K562 (cell line): ENCODE results near the gene TMEM205. TPM values are rescaled to one million over a fixed set of nuclear protein-coding genes. Genes with fewer than 3 reads are reported as not detected.

Experiments used
- ETS2 ChIP-seq: IDR thresholded peaks from 2 replicates; pipeline ENCODE4 v1.6.1; 2016; ENCODE audit warnings: borderline replicate concordance, missing genetic modification characterization, mild to moderate bottlenecking, moderate library complexity, missing compliant biosample characterization; ENCODE audit not compliant: poor library complexity, severe bottlenecking
- JUN ChIP-seq, 2 experiments: sonication (generic) in 1 of 2; formaldehyde crosslinking in 1 of 2; IDR thresholded peaks; 2 replicates each; pipeline versions ENCODE4 v1.6.1 to v1.8.0; 2012 to 2022; ENCODE audit warnings: borderline replicate concordance in 2 of 2, mild to moderate bottlenecking in 2 of 2, improper control_type of control experiment in 1 of 2, low read depth in 1 of 2, low read length in 1 of 2, missing genetic modification reagents in 1 of 2
- KDM5B ChIP-seq: fragments of 200-600 bp; sonication (generic); IDR thresholded peaks from 2 replicates; pipeline ENCODE4 v1.6.1; 2012; ENCODE audit warnings: low read depth, mild to moderate bottlenecking, moderate library complexity, low read length, control low read depth, inconsistent platforms; ENCODE audit not compliant: insufficient replicate concordance
- MYC ChIP-seq, 2 experiments: fragments of 250-450 bp in 1 of 2; sonication (Bioruptor Pico) in 1 of 2; IDR thresholded peaks; 2 replicates each; pipeline versions ENCODE4 v1.5.1 to v1.6.1; 2012 to 2021; ENCODE audit warnings: low read depth in 2 of 2, borderline replicate concordance in 1 of 2, improper control_type of control experiment in 1 of 2, low read length in 1 of 2, mild to moderate bottlenecking in 1 of 2, moderate library complexity in 1 of 2
- MYNN ChIP-seq, 2 experiments: sonication (generic); formaldehyde crosslinking in 1 of 2; IDR thresholded peaks; 2 replicates each; pipeline versions ENCODE4 v1.5.0 to v1.6.1; 2016 to 2020; ENCODE audit warnings: antibody characterized with exemption in 1 of 2, missing genetic modification reagents in 1 of 2
- NFIC ChIP-seq: fragments of 450-650 bp; IDR thresholded peaks from 2 replicates; pipeline ENCODE4 v1.6.1; 2017; ENCODE audit warnings: mild to moderate bottlenecking, inconsistent platforms
- RB1 ChIP-seq: fragments of 450-650 bp; IDR thresholded peaks from 2 replicates; pipeline ENCODE4 v1.6.1; 2017; ENCODE audit warnings: low read depth, mild to moderate bottlenecking
- RBFOX2 ChIP-seq: fragments of 200-400 bp; formaldehyde crosslinking; IDR thresholded peaks from 2 replicates; pipeline ENCODE4 v1.6.1; 2017; ENCODE audit warnings: low read depth, mild to moderate bottlenecking, low read length, moderate library complexity
- SMAD3 ChIP-seq: fragments of 450-650 bp; formaldehyde crosslinking; conservative IDR thresholded peaks from 2 replicates; pipeline ENCODE4 v1.4.0; 2020; ENCODE audit warnings: mild to moderate bottlenecking
- TBP ChIP-seq: optimal IDR thresholded peaks from 2 replicates; pipeline ENCODE3; 2011; ENCODE audit warnings: low read depth, low read length, improper control_type of control experiment
- TEAD4 ChIP-seq, 2 experiments: sonication (generic) in 1 of 2; formaldehyde crosslinking in 1 of 2; IDR thresholded peaks; 2 replicates each; pipeline versions ENCODE4 v1.6.1 to v1.8.0; 2012 to 2022; ENCODE audit warnings: borderline replicate concordance in 1 of 2, inconsistent platforms in 1 of 2, low read length in 1 of 2, mild to moderate bottlenecking in 1 of 2, missing genetic modification reagents in 1 of 2
- YY1 ChIP-seq, 3 experiments: IDR thresholded peaks; 2 replicates each; pipeline ENCODE4 v1.6.1; 2011; ENCODE audit warnings: low read length in 2 of 3, mild to moderate bottlenecking in 2 of 3, moderate library complexity in 2 of 3, borderline replicate concordance in 1 of 3, control low read depth in 1 of 3, low read depth in 1 of 3; ENCODE audit not compliant: insufficient read depth in 3 of 3, insufficient replicate concordance in 2 of 3, control insufficient read depth in 1 of 3, insufficient read length in 1 of 3; ENCODE audit errors: extremely low read depth in 1 of 3
- ZC3H11A ChIP-seq: IDR thresholded peaks from 2 replicates; pipeline ENCODE4 v1.6.1; 2012; ENCODE audit warnings: low read depth, low read length, improper control_type of control experiment
- ZNF12 ChIP-seq: sonication (generic); formaldehyde crosslinking; IDR thresholded peaks from 2 replicates; pipeline ENCODE4 v1.4.0; 2020; ENCODE audit warnings: mild to moderate bottlenecking, missing genetic modification reagents
- ZNF232 ChIP-seq: sonication (generic); formaldehyde crosslinking; IDR thresholded peaks from 2 replicates; pipeline ENCODE4 v1.8.0; 2022; ENCODE audit warnings: mild to moderate bottlenecking, missing genetic modification reagents
- polyA plus RNA-seq, 8 experiments: library from polyadenylated mRNA; depleted of rRNA in 4 of 8; stranded (reverse) in 5 of 8; unstranded in 3 of 8; fragments of >200 nt; fragmentation: Nextera tagmentation in 2 of 8; fragmentation: Illumina TruSeq in 1 of 8; extraction: Ambion mirVana in 2 of 8; extraction: Trizol in 1 of 8; gene quantifications; 2 replicates each; pipeline versions ENCODE4 v1.2.1 to v1.2.3, GENCODE V29; 2011 to 2014; ENCODE audit warnings: inconsistent platforms in 1 of 8, missing spikeins in 1 of 8
- total RNA-seq, 7 experiments: library from RNA; depleted of rRNA in 6 of 7; stranded (reverse); fragments of >200 nt in 6 of 7; fragmentation: Illumina TruSeq in 2 of 7; extraction: Trizol in 2 of 7; gene quantifications; 2 replicates each; pipeline versions ENCODE4 v1.2.1 to v1.2.3, GENCODE V29; 2011 to 2021; ENCODE audit warnings: low replicate concordance in 1 of 7
- TF ChIP-seq, protein P1 (sequence below), 2 experiments: IDR thresholded peaks; 2 replicates each; pipeline ENCODE4 v1.6.1; 2011; ENCODE audit warnings: borderline replicate concordance in 1 of 2, control low read depth in 1 of 2, low read depth in 1 of 2, low read length in 1 of 2, mild to moderate bottlenecking in 1 of 2, mixed read lengths in 1 of 2, moderate library complexity in 1 of 2; ENCODE audit not compliant: insufficient read depth in 1 of 2, insufficient read length in 1 of 2, poor library complexity in 1 of 2, severe bottlenecking in 1 of 2; ENCODE audit errors: extremely low read depth in 1 of 2
- TF ChIP-seq, protein P2 (sequence below): fragments of 450-650 bp; formaldehyde crosslinking; IDR thresholded peaks from 2 replicates; pipeline ENCODE4 v1.4.0; 2020; ENCODE audit warnings: mild to moderate bottlenecking, moderate library complexity
- TF ChIP-seq, protein P3 (sequence below): sonication (generic); formaldehyde crosslinking; IDR thresholded peaks from 2 replicates; pipeline ENCODE4 v1.9.0; 2022; ENCODE audit warnings: mild to moderate bottlenecking, missing genetic modification reagents

TMEM205 gene
- total and polyA plus RNA-seq, 9 of the 15 experiments (the other 6 are each of a cell fraction or from before 2014, with no cell fraction given), result 21.3 to 81.5 (median 44.1) TPM

DNA sequence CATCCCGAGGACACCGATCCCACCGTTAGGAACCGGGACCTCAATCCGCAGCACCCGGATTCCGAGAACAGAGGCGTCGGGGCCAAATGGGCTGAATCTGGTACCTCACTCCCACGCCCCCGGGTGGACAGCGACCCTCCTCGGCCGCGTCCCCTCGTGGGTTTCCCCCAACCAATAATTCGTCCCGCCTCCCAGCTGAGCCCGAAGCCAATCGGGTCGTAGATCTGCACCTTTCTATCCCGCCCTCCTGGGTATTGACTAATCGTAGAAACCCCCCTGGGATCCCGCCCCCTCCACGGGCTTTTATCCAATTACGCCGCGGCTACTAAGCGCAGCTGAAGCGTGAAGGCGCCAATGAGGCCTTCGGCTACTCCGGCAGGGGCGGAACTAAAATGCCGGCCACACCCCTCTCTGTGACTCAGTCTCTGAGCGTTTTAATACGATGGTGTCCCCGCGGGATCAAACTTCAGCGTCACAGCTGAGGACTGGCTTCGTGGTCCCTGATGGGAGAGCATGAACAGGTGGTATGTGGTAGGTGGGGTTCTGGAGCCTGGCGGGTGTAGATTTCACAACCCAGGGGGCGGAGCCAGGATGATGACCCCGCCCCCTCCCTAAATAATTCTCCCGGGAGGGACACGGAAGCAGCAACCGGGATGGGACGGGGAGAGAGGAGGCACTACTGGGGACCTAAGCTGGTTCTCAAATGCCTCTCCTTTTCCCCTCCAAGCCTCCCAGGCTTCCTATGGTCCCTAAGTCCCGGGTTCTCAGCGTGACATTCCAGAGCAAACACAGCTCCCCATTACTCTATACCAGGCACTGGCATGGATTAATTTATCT lies at the start of gene TMEM205, which contains the start of gene CCDC159 (continued):
- TF ChIP-seq, protein P1, sequence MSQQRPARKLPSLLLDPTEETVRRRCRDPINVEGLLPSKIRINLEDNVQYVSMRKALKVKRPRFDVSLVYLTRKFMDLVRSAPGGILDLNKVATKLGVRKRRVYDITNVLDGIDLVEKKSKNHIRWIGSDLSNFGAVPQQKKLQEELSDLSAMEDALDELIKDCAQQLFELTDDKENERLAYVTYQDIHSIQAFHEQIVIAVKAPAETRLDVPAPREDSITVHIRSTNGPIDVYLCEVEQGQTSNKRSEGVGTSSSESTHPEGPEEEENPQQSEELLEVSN (IDR thresholded peaks at IDR 0.05; ENCODE audit: borderline replicate concordance in 1 of 2, extremely low read depth in 1 of 2, insufficient read depth in 1 of 2, insufficient read length in 1 of 2, low read depth in 1 of 2, low read length in 1 of 2, poor library complexity in 1 of 2, severe bottlenecking in 1 of 2), result peak; percentile 47 to 64
- no peak for TF ChIP-seq MYNN (IDR thresholded peaks at IDR 0.05)
- TF ChIP-seq MYNN (CRISPR knock-in tag; IDR thresholded peaks at IDR 0.05), result no peak
- TF ChIP-seq NFIC, result no peak
- TF ChIP-seq YY1 (IDR thresholded peaks at IDR 0.05; ENCODE audit: borderline replicate concordance in 1 of 3, control insufficient read depth in 1 of 3, extremely low read depth in 1 of 3, insufficient read depth in 3 of 3, insufficient read length in 1 of 3, insufficient replicate concordance in 2 of 3, low read depth in 1 of 3, low read length in 2 of 3), result peak in 2 of 3 experiments; percentile 46 to 71
- TF ChIP-seq MYC (IDR thresholded peaks at IDR 0.05; ENCODE audit: low read depth, low read length), result 0 out of 2 replicates have a peak, but pooled peaks have one; percentile 12
- no peak; the same call in 1 of the 2 replicates for TF ChIP-seq MYC (CRISPR knock-in tag; IDR thresholded peaks at IDR 0.05; ENCODE audit: borderline replicate concordance, low read depth)
- TF ChIP-seq JUN (IDR thresholded peaks at IDR 0.05; ENCODE audit: borderline replicate concordance, low read depth, low read length), result peak; percentile 15; the same call in 1 of the 2 replicates
- no peak for TF ChIP-seq JUN (CRISPR knock-in tag; IDR thresholded peaks at IDR 0.05; ENCODE audit: borderline replicate concordance)
- peak; percentile 25 for TF ChIP-seq KDM5B
- TF ChIP-seq RB1, result 0 out of 2 replicates have a peak, but pooled peaks have one; percentile 16
- TF ChIP-seq, protein P2, sequence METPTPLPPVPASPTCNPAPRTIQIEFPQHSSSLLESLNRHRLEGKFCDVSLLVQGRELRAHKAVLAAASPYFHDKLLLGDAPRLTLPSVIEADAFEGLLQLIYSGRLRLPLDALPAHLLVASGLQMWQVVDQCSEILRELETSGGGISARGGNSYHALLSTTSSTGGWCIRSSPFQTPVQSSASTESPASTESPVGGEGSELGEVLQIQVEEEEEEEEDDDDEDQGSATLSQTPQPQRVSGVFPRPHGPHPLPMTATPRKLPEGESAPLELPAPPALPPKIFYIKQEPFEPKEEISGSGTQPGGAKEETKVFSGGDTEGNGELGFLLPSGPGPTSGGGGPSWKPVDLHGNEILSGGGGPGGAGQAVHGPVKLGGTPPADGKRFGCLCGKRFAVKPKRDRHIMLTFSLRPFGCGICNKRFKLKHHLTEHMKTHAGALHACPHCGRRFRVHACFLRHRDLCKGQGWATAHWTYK (CRISPR knock-in tag), result 0 out of 2 replicates have a peak, but pooled peaks have one; percentile 47
- peak; percentile 45 for TF ChIP-seq RBFOX2
- no peak for TF ChIP-seq ETS2 (tag)
- no peak for TF ChIP-seq ZC3H11A
- 0 out of 2 replicates have a peak, but pooled peaks have one; percentile 26 for TF ChIP-seq ZNF232 (CRISPR knock-in tag)
- TF ChIP-seq, protein P3, sequence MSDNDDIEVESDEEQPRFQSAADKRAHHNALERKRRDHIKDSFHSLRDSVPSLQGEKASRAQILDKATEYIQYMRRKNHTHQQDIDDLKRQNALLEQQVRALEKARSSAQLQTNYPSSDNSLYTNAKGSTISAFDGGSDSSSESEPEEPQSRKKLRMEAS (CRISPR knock-in tag), result peak; percentile 74
- TF ChIP-seq ZNF12 (CRISPR knock-in tag), result no peak
- TF ChIP-seq TEAD4 (IDR thresholded peaks at IDR 0.05; ENCODE audit: low read length), result peak; percentile 41; the same call in 1 of the 2 replicates
- TF ChIP-seq TEAD4 (CRISPR knock-in tag; IDR thresholded peaks at IDR 0.05; ENCODE audit: borderline replicate concordance), result no peak
- peak; percentile 29 for TF ChIP-seq TBP
- no peak for TF ChIP-seq SMAD3 (CRISPR knock-in tag)
